HG03103 (cell line): ENCODE measurements around the gene CFAP97D2.
"Not testable (repeated sequence)": the region's sequence is repeated elsewhere in the genome, so short reads cannot be mapped to it uniquely, and the experiment has no call there.

Experiments used
- ATAC-seq: cut with Tn5 transposase; IDR thresholded peaks from one replicate; pipeline ENCODE4 v1.9.1; 2021; ENCODE audit warnings: low read depth; ENCODE audit not compliant: unreplicated experiment

CFAP97D2 gene

DNA sequence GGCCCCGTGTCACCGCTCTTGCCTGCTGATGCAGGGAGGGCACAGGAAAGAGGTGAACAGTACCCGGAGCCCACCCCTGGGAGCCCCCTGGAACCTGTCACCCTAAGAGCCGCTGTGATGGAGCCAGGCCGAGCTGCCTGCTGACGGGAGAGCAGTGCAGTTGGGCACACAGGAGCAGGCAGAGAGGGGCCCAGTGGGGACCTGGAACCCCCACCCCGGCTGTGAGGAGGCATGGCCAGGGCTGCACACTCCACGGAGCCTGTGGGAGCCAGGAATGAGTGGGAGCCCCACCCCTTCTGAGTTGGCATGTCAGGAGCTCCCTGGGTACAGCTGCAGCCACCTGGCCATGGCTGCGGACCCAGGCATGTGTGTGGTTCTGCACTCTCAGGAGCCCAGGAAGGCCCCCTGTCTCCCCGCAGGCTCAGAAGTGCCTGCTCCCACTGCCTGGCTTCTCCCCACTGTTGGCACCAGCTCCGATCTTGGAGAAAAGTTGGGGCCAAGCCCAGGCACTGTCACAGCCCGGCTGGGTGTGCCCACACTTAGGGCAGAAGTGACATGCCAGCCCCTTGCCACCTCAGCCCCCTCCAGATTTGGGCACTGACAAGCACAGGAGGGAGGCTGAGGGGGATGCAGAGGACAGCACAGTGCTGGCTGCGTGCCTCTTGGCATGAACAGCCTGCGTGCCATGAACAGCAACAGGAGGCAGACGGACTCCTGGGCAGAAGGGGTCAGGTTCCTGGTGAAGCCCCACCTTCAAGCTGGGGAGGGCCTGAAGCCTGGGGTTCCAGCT, 6.3 kb downstream of the CFAP97D2 start:
- no peak for ATAC-seq

- ATAC-seq = no peak
Measured at GRCh38 chr13:114194853-114195252, 15.8 kb downstream of the CFAP97D2 start.

DNA sequence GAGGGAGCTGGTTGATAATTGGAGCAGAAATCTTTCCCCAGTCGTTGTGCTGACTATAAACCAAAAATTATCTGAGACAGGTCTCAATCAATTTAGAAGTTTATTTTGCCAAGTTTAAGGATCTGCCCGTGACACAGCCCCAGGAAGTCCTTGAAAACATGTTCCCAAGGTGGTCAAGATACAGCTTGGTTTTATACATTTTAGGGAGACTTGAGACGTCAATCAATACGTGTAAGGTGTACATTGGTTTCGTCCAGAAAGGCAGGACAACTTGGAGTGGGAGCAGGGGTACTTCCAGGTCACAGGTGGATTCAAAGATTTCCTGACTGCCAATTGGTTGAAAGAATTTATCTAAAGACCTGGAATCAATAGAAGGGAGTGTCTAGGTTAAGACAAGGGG, 17.6 kb downstream of the CFAP97D2 start:
- no peak for ATAC-seq

GRCh38 chr13:114198556-114198955, 19.5 kb downstream of the CFAP97D2 start:
- ATAC-seq = no peak

DNA sequence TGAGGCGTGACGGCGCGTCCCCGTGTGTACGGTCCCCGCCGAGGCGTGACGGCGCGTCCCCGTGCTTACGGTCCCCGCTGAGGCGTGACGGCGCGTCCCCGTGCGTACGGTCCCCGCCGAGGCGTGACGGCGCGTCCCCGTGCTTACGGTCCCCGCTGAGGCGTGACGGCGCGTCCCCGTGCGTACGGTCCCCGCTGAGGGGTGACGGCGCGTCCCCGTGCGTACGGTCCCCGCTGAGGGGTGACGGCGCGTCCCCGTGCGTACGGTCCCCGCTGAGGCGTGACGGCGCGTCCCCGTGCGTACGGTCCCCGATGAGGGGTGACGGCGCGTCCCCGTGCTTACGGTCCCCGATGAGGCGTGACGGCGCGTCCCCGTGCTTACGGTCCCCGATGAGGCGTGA, 20.5 kb downstream of the CFAP97D2 start:
- ATAC-seq = not testable (repeated sequence)

DNA sequence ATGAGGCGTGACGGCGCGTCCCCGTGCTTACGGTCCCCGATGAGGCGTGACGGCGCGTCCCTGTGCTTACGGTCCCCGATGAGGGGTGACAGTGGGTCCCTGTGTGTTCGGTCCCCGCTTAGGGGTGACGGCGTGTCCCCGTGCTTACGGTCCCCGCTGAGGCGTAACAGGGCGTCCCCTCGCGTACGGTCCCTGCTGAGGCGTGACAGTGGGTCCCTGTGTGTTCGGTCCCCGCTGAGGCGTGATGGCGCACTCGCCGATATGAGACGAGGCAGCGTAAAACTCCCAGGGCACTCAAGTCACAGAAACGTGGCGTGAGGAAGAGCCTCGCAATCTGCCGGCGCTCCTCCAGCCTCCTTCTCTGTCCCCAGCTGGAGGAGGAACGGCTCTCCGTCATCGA, 20.9 kb downstream of the CFAP97D2 start:
- ATAC-seq = no peak

GRCh38 chr13:114200399-114200911, 21.4 kb downstream of the CFAP97D2 start:
- ATAC-seq = no peak

DNA sequence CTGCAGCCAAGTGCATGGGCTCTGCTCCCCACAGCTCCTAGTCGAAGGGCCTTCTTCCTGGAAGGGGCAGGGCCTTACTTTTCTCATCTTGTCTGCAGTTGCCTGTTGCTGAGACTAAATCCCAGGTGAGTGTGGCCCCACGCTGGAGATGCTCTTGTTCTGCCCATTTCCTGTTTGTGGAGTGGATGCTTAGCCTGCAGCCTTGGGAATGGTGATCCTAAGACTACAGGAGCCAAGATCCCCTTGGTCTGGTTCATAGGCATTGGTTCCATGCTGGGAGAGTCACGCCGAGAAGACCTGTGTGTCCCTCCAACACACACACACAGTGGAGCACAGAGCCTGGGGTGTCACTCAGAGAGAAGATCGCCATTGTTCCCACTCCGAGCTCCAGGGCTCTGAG, 23.5 kb downstream of the CFAP97D2 start:
- no peak for ATAC-seq

DNA sequence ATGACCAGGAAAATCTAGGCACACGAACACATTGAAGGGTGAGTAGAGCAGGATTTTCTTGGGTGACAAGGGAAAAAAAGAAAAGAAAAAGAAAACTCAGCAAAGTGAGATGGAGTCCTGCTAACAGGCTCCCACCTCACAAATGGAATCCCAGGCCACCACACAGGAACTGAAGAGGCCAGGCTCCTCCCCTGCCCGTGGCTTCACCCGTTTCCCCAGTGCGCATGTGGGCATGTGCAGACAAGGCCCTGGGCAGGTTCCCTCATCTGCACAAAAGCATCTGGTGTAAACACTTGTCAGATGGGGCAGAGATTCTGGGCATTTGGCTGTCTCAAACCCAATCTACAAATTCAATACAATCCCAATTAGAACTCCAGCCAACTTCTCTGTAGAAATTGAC, 24.5 kb downstream of the CFAP97D2 start:
- ATAC-seq = no peak

DNA sequence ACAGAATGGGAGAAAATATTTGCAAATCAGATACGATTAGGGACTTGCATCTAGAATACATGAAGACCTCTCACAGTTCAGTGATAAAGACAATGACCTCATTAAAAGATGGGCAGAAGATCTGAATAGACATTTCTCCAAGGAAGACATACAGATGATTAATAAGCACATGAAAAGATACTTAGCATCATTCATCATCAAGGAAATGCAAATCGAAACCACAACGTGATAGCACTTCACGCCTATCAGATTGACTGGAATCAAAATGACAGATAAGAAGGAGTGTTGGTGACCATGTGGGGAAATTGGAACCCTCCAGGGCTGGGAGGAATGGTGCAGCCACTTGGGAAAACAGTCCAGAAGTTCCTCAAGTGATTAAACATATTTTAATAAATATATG, 25.8 kb downstream of the CFAP97D2 start:
- no peak for ATAC-seq

GRCh38 chr13:114208134-114208533, 29.1 kb downstream of the CFAP97D2 start:
- no peak for ATAC-seq

GRCh38 chr13:114211446-114212157, 32.5 kb downstream of the CFAP97D2 start:
- no peak for ATAC-seq

- no peak for ATAC-seq
Measured at GRCh38 chr13:114212158-114212495, 33.1 kb downstream of the CFAP97D2 start.

DNA sequence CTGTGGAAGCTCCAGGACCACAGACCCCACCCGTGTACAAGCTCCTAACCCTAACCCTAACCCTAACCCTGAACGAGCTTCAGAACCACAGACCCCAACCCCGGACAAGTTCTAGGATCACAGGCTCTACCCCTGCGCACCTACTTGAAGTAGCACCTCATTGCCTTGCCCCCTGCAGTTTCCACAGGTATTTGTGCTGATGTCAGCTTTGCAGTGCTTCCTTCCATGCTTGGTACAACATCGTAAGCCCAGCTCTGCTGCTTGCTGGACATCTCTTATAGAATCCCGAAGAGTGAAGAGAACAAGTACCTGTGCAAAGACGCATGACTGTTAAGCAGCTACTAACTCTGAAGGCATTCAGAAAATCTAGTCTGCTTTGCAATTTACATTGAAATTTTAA, 34.9 kb downstream of the CFAP97D2 start:
- no peak for ATAC-seq

DNA sequence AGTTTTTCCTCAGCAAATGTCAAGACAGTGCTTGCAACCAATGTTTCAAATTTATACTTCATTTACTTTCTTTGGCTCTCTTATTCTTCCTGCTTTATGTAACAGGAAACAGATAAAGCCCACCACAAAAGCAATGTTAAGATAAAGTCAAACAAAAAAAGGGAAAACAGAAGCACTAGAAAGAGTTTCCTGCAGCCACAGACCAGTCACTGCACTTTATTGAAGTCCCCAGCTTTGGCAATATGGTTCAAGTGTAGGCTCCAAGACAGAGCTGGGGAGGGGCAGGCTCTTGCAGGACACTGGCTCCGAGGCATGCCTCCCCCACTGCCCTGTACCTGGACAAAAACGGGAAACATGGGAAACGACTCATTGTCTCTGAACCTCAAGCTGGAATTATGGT, 40.3 kb downstream of the CFAP97D2 start:
- ATAC-seq = no peak

DNA sequence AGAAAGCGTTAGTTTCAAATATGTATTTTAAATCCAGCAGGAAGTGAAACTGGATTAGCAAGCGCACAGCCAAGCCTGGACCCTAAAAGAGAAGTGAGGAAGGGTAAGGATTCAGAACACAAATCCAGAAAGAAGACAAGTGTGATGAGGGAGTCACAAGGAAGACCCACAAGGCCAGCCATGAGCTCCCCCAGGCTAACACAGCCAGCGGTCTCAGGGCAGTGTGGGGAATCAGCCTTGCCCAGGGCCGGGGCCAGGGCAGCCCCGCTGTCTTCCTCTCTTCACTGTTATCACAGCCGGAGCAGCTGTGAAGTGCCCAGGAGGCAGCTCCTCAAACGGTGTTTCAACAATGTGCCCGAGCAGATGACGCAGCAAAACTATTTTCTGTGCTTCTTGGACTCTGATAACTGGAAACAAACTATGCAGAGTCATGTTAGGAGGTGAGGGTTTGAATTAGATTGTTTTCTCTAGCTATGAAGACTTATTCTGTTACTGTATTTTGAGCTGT, 43.5 kb downstream of the CFAP97D2 start:
- ATAC-seq = no peak

GRCh38 chr13:114224201-114224600, 45.1 kb downstream of the CFAP97D2 start:
- ATAC-seq = no peak

DNA sequence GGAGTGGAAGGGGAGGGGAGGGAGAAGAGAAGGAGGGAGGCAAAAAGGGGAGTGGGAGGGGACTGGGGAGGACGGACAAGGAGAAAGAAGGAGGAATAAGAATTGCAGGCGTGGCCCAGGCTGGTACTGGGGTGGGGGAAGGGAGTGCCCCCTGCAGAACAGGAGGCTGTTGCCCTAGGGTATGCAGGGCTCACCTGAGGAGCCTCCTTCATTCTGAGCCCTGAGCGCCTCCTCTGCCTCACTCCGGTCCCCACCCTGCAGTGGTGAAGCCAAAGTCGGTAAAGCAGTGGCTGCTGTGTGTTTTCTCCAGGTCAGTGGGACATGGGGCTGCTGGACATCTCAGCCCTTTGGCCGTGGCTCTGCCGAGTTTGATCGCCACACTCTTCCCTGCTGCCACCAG, 46.6 kb downstream of the CFAP97D2 start:
- ATAC-seq = no peak

- ATAC-seq = no peak
Measured at GRCh38 chr13:114226088-114226487, 47.0 kb downstream of the CFAP97D2 start.

GRCh38 chr13:114226699-114227323, 47.8 kb downstream of the CFAP97D2 start:
- peak; percentile 73 for ATAC-seq

DNA sequence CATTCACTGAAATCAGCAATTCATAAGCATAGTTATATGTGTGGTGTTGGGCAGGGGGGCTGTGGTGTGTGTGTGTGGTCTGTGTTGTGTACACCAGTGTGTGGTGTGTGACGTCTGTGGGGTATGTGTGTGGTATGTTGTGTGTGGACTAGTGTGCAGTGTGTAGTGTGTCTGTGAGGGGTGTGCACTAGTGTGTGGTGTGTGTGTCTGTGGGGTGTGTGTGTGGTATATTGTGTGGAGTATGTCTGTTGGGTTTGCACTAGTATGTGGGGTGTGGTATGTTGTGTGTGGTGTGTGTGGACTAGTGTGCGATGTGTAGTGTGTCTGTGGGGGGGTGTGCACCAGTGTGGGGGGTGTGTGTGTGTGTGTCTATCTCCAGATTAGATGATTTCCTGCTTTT, 48.5 kb downstream of the CFAP97D2 start:
- ATAC-seq = no peak
